SU-DHL-6 (cell line): ENCODE data around the gene JAK1.

Source experiments
- H2AFZ ChIP-seq: fragments of 200-600 bp; sonication (generic); 2 replicates; pipeline ENCODE4 v1.6.1; 2014; ENCODE audit warnings: low read depth, mild to moderate bottlenecking, moderate library complexity, mixed read lengths, antibody characterized with exemption, low read length; ENCODE audit not compliant: severe bottlenecking
- H3F3A ChIP-seq: fragments of 200-600 bp; shearing (Covaris generic); 2 replicates; pipeline ENCODE4 v1.6.0; 2016; ENCODE audit warnings: antibody characterized with exemption, mild to moderate bottlenecking; ENCODE audit not compliant: insufficient read depth
- H3K27ac ChIP-seq: fragments of 200-600 bp; sonication (generic); 2 replicates; pipeline ENCODE4 v1.5.1; 2016; ENCODE audit warnings: low read depth, mild to moderate bottlenecking, low read length, moderate library complexity, mixed read lengths
- H3K27me3 ChIP-seq: fragments of 200-600 bp; sonication (generic), shearing (Covaris generic); 2 replicates; pipeline ENCODE4 v1.6.0; 2014; ENCODE audit warnings: mild to moderate bottlenecking, low read length
- H3K36me3 ChIP-seq: fragments of 200-600 bp; sonication (generic); 2 replicates; pipeline ENCODE4 v1.6.1; 2014; ENCODE audit warnings: mild to moderate bottlenecking, low read length, mixed read lengths
- H3K4me2 ChIP-seq: fragments of 300-600, 200-600 bp; shearing (Covaris generic), sonication (generic); 2 replicates; pipeline ENCODE4 v1.6.0; 2014; ENCODE audit warnings: low read length, low read depth, mild to moderate bottlenecking; ENCODE audit not compliant: poor library complexity, severe bottlenecking
- H3K4me3 ChIP-seq: fragments of 200-600 bp; sonication (generic); 2 replicates; pipeline ENCODE4 v1.5.1; 2014; ENCODE audit warnings: antibody characterized with exemption, low read length, mild to moderate bottlenecking, mixed read lengths; ENCODE audit not compliant: insufficient read depth, poor library complexity, severe bottlenecking
- H3K79me2 ChIP-seq: fragments of 200-600 bp; sonication (generic); 2 replicates; pipeline ENCODE4 v1.6.1; 2014; ENCODE audit warnings: mild to moderate bottlenecking, low read length, moderate library complexity; ENCODE audit not compliant: insufficient read depth
- H3K9ac ChIP-seq: fragments of 200-600 bp; sonication (generic); 2 replicates; pipeline ENCODE4 v1.7.0; 2014; ENCODE audit warnings: mild to moderate bottlenecking, low read length
- H3K9me2 ChIP-seq: fragments of 200-600 bp; sonication (generic); replicated peaks from 2 replicates; pipeline ENCODE4 v1.6.1; 2014; ENCODE audit warnings: low read length; ENCODE audit not compliant: insufficient read depth
- H3K9me3 ChIP-seq: fragments of 200-600 bp; sonication (generic); 2 replicates; pipeline ENCODE4 v1.6.1; 2014; ENCODE audit warnings: low read length, mixed read lengths; ENCODE audit not compliant: insufficient read depth
- H4K20me1 ChIP-seq: fragments of 200-600 bp; sonication (generic); 2 replicates; pipeline ENCODE4 v1.6.1; 2014; ENCODE audit warnings: low read depth, mild to moderate bottlenecking, antibody characterized with exemption, low read length, moderate library complexity, mixed read lengths
- EZH2phosphoT487 ChIP-seq: fragments of 200-600 bp; sonication (generic), shearing (Covaris generic); conservative IDR thresholded peaks from 2 replicates; pipeline ENCODE4 v1.6.1; 2018; ENCODE audit warnings: mild to moderate bottlenecking, antibody characterized with exemption, low read length, moderate library complexity, mixed read lengths
- TF ChIP-seq, protein P1 (sequence below): fragments of 200-600 bp; sonication (generic); IDR thresholded peaks from one replicate; pipeline ENCODE4 v1.5.1; 2017; ENCODE audit warnings: antibody characterized with exemption, mild to moderate bottlenecking, low read length, moderate library complexity; ENCODE audit not compliant: insufficient read depth, poor library complexity, severe bottlenecking

JAK1 gene

DNA sequence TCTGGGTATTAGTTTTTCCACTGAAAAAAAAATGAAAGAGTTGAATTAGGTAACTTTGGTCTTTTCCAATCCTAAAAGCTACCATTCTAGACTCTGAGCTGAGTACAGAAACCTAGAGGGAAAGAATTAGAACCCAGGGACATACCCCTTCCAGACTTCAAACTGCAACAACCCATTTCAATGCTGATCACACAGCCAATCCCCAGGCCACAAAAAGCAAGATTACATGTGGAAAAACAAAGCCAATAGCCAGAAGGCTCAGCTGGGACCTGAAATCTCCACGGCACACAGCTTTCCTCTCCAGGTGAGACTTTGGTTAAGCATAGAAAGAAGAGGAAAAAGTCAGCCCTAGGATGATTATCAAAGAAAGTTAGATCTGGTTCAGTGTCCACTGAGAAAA is 88.8 kb downstream of the JAK1 start:
- H3K9me3 ChIP-seq: no peaks in the 10 kb centered on the region
- no peak overlapping the region for H3K4me2 ChIP-seq
- no peak overlapping the region for H3K27ac ChIP-seq
- no peaks in the 10 kb centered on the region for H4K20me1 ChIP-seq
- TF ChIP-seq, protein P1, sequence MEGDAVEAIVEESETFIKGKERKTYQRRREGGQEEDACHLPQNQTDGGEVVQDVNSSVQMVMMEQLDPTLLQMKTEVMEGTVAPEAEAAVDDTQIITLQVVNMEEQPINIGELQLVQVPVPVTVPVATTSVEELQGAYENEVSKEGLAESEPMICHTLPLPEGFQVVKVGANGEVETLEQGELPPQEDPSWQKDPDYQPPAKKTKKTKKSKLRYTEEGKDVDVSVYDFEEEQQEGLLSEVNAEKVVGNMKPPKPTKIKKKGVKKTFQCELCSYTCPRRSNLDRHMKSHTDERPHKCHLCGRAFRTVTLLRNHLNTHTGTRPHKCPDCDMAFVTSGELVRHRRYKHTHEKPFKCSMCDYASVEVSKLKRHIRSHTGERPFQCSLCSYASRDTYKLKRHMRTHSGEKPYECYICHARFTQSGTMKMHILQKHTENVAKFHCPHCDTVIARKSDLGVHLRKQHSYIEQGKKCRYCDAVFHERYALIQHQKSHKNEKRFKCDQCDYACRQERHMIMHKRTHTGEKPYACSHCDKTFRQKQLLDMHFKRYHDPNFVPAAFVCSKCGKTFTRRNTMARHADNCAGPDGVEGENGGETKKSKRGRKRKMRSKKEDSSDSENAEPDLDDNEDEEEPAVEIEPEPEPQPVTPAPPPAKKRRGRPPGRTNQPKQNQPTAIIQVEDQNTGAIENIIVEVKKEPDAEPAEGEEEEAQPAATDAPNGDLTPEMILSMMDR: no peak
- no peak for TF ChIP-seq EZH2phosphoT487
- no peaks in the 10 kb centered on the region for H3K9me2 ChIP-seq
- no peaks in the 10 kb centered on the region for H3K27me3 ChIP-seq
- H3K79me2 ChIP-seq: no peaks in the 10 kb centered on the region
- no peak overlapping the region for H2AFZ ChIP-seq
- no peaks in the 10 kb centered on the region for H3F3A ChIP-seq
- no peak overlapping the region for H3K9ac ChIP-seq
- H3K36me3 ChIP-seq: 0 out of 2 replicates have a peak, but pooled peaks cover 2% of the 10 kb centered on the region
- H3K4me3 ChIP-seq: no peak overlapping the region

GRCh38 chr1:64877151-64877550 is 89.2 kb downstream of the JAK1 start:
- no peaks in the 10 kb centered on the region for H3K9me3 ChIP-seq
- no peak overlapping the region for H3K4me2 ChIP-seq
- H3F3A ChIP-seq: no peaks in the 10 kb centered on the region
- H3K27me3 ChIP-seq: no peaks in the 10 kb centered on the region
- H2AFZ ChIP-seq: no peak overlapping the region
- no peak overlapping the region for H3K4me3 ChIP-seq
- H4K20me1 ChIP-seq: no peaks in the 10 kb centered on the region
- H3K9me2 ChIP-seq: no peaks in the 10 kb centered on the region
- no peak overlapping the region for H3K27ac ChIP-seq
- H3K79me2 ChIP-seq: no peaks in the 10 kb centered on the region
- TF ChIP-seq EZH2phosphoT487: no peak
- 0 out of 2 replicates have a peak, but pooled peaks cover 2% of the 10 kb centered on the region for H3K36me3 ChIP-seq
- H3K9ac ChIP-seq: no peak overlapping the region

- Histone ChIP-seq H3K9me2 (no peaks in the 10 kb centered on the region), H3F3A (no peaks in the 10 kb centered on the region), H4K20me1 (no peaks in the 10 kb centered on the region), H3K27me3 (no peaks in the 10 kb centered on the region), H3K9ac (no peak overlapping the region), H3K27ac (no peak overlapping the region), H3K79me2 (no peaks in the 10 kb centered on the region), H3K4me3 (no peak overlapping the region), H2AFZ (no peak overlapping the region), H3K4me2 (no peak overlapping the region), H3K36me3 (0 out of 2 replicates have a peak, but pooled peaks cover 2% of the 10 kb centered on the region), H3K9me3 (no peaks in the 10 kb centered on the region)
- TF ChIP-seq, protein P1: no peak
- TF ChIP-seq EZH2phosphoT487: no peak
Measured at GRCh38 chr1:64875606-64876005, 90.7 kb downstream of the JAK1 start.

- Histone ChIP-seq H3K9ac (no peak overlapping the region), H3K36me3 (0 out of 2 replicates have a peak, but pooled peaks cover 2% of the 10 kb centered on the region)
- no peak for TF ChIP-seq EZH2phosphoT487
- TF ChIP-seq, protein P1: no peak
Measured at GRCh38 chr1:64875101-64875500, 91.2 kb downstream of the JAK1 start.

More at GRCh38 chr1:64875101-64875500, 91.2 kb downstream of the JAK1 start:
- Histone ChIP-seq H3K9me3 (no peaks in the 10 kb centered on the region), H4K20me1 (no peaks in the 10 kb centered on the region), H3K4me2 (no peak overlapping the region), H3K27ac (no peak overlapping the region), H2AFZ (no peak overlapping the region), H3F3A (no peaks in the 10 kb centered on the region), H3K79me2 (no peaks in the 10 kb centered on the region), H3K9me2 (no peaks in the 10 kb centered on the region), H3K27me3 (no peaks in the 10 kb centered on the region), H3K4me3 (no peak overlapping the region)
